Stomach (tissue), 4 donors: Measurements from ENCODE around the gene SLC36A1.

Experiments used
- CTCF ChIP-seq, 7 experiments: fragments of 450-650 bp in 4 of 7; fragments of 200-600 bp in 3 of 7; sonication (generic) in 3 of 7; IDR thresholded peaks; one replicate each; pipeline ENCODE4 v1.5.1; 2016 to 2019; ENCODE audit warnings: antibody characterized with exemption in 7 of 7, control low read depth in 2 of 7, mild to moderate bottlenecking in 1 of 7
- EP300 ChIP-seq: sonication (generic); formaldehyde crosslinking; IDR thresholded peaks from one replicate; pipeline ENCODE4 v1.6.1; 2017; ENCODE audit warnings: antibody characterized with exemption
- POLR2A ChIP-seq, 4 donors: fragments of 450-650 bp; IDR thresholded peaks; one replicate each; pipeline ENCODE4 v1.6.1; 2016; ENCODE audit warnings: antibody characterized with exemption in 4 of 4, control low read depth in 2 of 4, mild to moderate bottlenecking in 1 of 4, moderate library complexity in 1 of 4
- POLR2AphosphoS5 ChIP-seq, 3 donors: sonication (generic); formaldehyde crosslinking; IDR thresholded peaks; one replicate each; pipeline ENCODE4 v1.6.1; 2016; ENCODE audit warnings: antibody characterized with exemption in 3 of 3

GRCh38 chr5:151534350-151534749, 86.9 kb downstream of the SLC36A1 start:
- TF ChIP-seq POLR2A (IDR thresholded peaks at IDR 0.05) (no peak), CTCF (IDR thresholded peaks at IDR 0.05) (no peak), POLR2AphosphoS5 (IDR thresholded peaks at IDR 0.05) (no peak), EP300 (no peak)
